OCI-LY7 (cell line): ENCODE data around the gene SDF2.

ENCODE experiments used
- CTCF ChIP-seq: fragments of 200-600 bp; sonication (generic); conservative IDR thresholded peaks from 2 replicates; pipeline ENCODE4 v1.5.1; 2014; ENCODE audit warnings: mild to moderate bottlenecking, antibody characterized with exemption, low read length, moderate library complexity, mixed read lengths
- EZH2phosphoT487 ChIP-seq: fragments of 200-600 bp; sonication (generic); IDR thresholded peaks from 2 replicates; pipeline ENCODE4 v1.6.1; 2018; ENCODE audit warnings: low read depth, borderline replicate concordance, mild to moderate bottlenecking, mixed run types, antibody characterized with exemption, low read length, moderate library complexity, mixed read lengths

- no peak for TF ChIP-seq CTCF
- no peak for TF ChIP-seq EZH2phosphoT487
Observed at GRCh38 chr17:28686296-28686695, 24.6 kb upstream of the SDF2 start.
